Esophagus muscularis mucosa (tissue), 4 donors: ENCODE data around the gene SIRPG.

Source experiments
- CTCF ChIP-seq, 3 experiments: fragments of 200-600 bp in 2 of 3; fragments of 450-650 bp in 1 of 3; sonication (generic) in 2 of 3; IDR thresholded peaks; one replicate each; pipeline ENCODE4 v1.5.1; 2017 to 2019; ENCODE audit warnings: antibody characterized with exemption in 3 of 3, mild to moderate bottlenecking in 2 of 3, moderate library complexity in 1 of 3
- EP300 ChIP-seq: sonication (generic); formaldehyde crosslinking; IDR thresholded peaks from one replicate; pipeline ENCODE4 v1.6.1; 2017; ENCODE audit warnings: antibody characterized with exemption
- POLR2A ChIP-seq: fragments of 450-650 bp; IDR thresholded peaks from one replicate; pipeline ENCODE4 v1.6.1; 2017; ENCODE audit warnings: antibody characterized with exemption, moderate library complexity, mild to moderate bottlenecking, low read depth
- POLR2AphosphoS5 ChIP-seq, 2 donors: sonication (generic); formaldehyde crosslinking; IDR thresholded peaks; one replicate each; pipeline ENCODE4 v1.6.1; 2017; ENCODE audit warnings: antibody characterized with exemption in 2 of 2

GRCh38 chr20:1706079-1706478 lies 48.5 kb upstream of the SIRPG start:
- TF ChIP-seq POLR2A = no peak
- TF ChIP-seq CTCF (IDR thresholded peaks at IDR 0.05) = no peak
- no peak for TF ChIP-seq POLR2AphosphoS5 (IDR thresholded peaks at IDR 0.05)
- no peak for TF ChIP-seq EP300
